Central memory CD4-positive, alpha-beta T cell (primary cell): ENCODE measurements around the gene COG7.
"Not testable (repeated sequence)": the region's sequence is repeated elsewhere in the genome, so short reads cannot be mapped to it uniquely, and the experiment has no call there.

ENCODE experiments used
- DNase-seq: peaks from one replicate; pipeline ENCODE4 v3.0.0; 2022

Gene COG7

GRCh38 chr16:23408823-23409298 is 44.1 kb downstream of the COG7 start:
- no peak for DNase-seq

- DNase-seq = no peak
Observed at GRCh38 chr16:23408242-23408822, 44.7 kb downstream of the COG7 start.

- no peak for DNase-seq
Observed at GRCh38 chr16:23407436-23408127, 45.4 kb downstream of the COG7 start.

GRCh38 chr16:23406546-23407240 is 46.3 kb downstream of the COG7 start:
- no peak for DNase-seq

GRCh38 chr16:23406024-23406423 is 47.0 kb downstream of the COG7 start:
- no peak for DNase-seq

- no peak for DNase-seq
Observed at GRCh38 chr16:23403547-23403946, 49.4 kb downstream of the COG7 start.

- DNase-seq = no peak
Observed at GRCh38 chr16:23402100-23402499, 50.9 kb downstream of the COG7 start.

GRCh38 chr16:23401139-23401538 is 51.9 kb downstream of the COG7 start:
- DNase-seq = no peak

GRCh38 chr16:23400447-23400846 is 52.5 kb downstream of the COG7 start:
- not testable (repeated sequence) for DNase-seq

- no peak for DNase-seq
Observed at GRCh38 chr16:23398987-23399805, 53.8 kb downstream of the COG7 start.

GRCh38 chr16:23397464-23397863 is 55.5 kb downstream of the COG7 start:
- no peak for DNase-seq

GRCh38 chr16:23395732-23396131 is 57.3 kb downstream of the COG7 start:
- no peak for DNase-seq

- no peak for DNase-seq
Observed at GRCh38 chr16:23394141-23394831, 58.7 kb downstream of the COG7 start.

- DNase-seq = no peak
Observed at GRCh38 chr16:23392223-23392600, 60.8 kb downstream of the COG7 start.

GRCh38 chr16:23391381-23392222 is 61.4 kb downstream of the COG7 start:
- DNase-seq = no peak

GRCh38 chr16:23389936-23390335 is 63.1 kb downstream of the COG7 start:
- not testable (repeated sequence) for DNase-seq

GRCh38 chr16:23389201-23389600 is 63.8 kb downstream of the COG7 start:
- no peak for DNase-seq

- DNase-seq = no peak
Observed at GRCh38 chr16:23388786-23389185, 64.2 kb downstream of the COG7 start.

- no peak for DNase-seq
Observed at GRCh38 chr16:23387666-23388065, 65.3 kb downstream of the COG7 start.

- no peak for DNase-seq
Observed at GRCh38 chr16:23385441-23385840, 67.5 kb downstream of the COG7 start.

GRCh38 chr16:23384878-23385277 is 68.1 kb downstream of the COG7 start:
- no peak for DNase-seq

- no peak for DNase-seq
Observed at GRCh38 chr16:23383881-23384280, 69.1 kb downstream of the COG7 start.
